Peyer's patch (tissue), 4 donors: Measurements from ENCODE around the gene GJC1. TPM values are rescaled to one million over a fixed set of nuclear protein-coding genes. Genes with fewer than 3 reads are reported as not detected.

Experiments used
- DNase-seq, 3 donors: peaks; one replicate each; pipeline ENCODE4 v3.0.0-alpha.2; 2017 to 2019
- H3K27ac ChIP-seq, 4 donors: fragments of 200-600 bp; sonication (generic); one replicate each; pipeline ENCODE4 v1.5.1; 2016 to 2019
- H3K27me3 ChIP-seq, 2 donors: fragments of 200-600 bp; sonication (generic); one replicate each; pipeline ENCODE4 v1.5.1; 2019
- H3K36me3 ChIP-seq, 3 donors: fragments of 200-600 bp; sonication (generic); one replicate each; pipeline ENCODE4 v1.5.1; 2016 to 2019
- H3K4me1 ChIP-seq, 4 donors: fragments of 200-600 bp; sonication (generic); one replicate each; pipeline ENCODE4 v1.5.1; 2016 to 2019
- H3K4me3 ChIP-seq, 4 donors: fragments of 200-600 bp; sonication (generic); 1 replicate in 3 of 4; 2 replicates in 1 of 4; pipeline ENCODE4 v1.5.1; 2016 to 2019; ENCODE audit warnings: mild to moderate bottlenecking in 1 of 4
- H3K9me3 ChIP-seq, 4 donors: fragments of 200-600 bp; sonication (generic); one replicate each; pipeline ENCODE4 v1.5.1; 2016 to 2019; ENCODE audit warnings: mild to moderate bottlenecking in 1 of 4
- POLR2A ChIP-seq, 2 donors: fragments of 450-650 bp; IDR thresholded peaks; one replicate each; pipeline ENCODE4 v1.5.1; 2017; ENCODE audit warnings: antibody characterized with exemption in 2 of 2, mild to moderate bottlenecking in 2 of 2, moderate library complexity in 2 of 2
- total RNA-seq, 4 donors: library from RNA; depleted of rRNA; stranded (reverse); fragments of >200 nt; gene quantifications; one replicate each; pipeline ENCODE4 v1.1.0, GENCODE V29; 2016
- TF ChIP-seq, protein P1 (sequence below), 6 experiments: fragments of 450-650 bp in 4 of 6; fragments of 200-600 bp in 2 of 6; sonication (generic) in 1 of 6; IDR thresholded peaks; one replicate each; pipeline ENCODE4 v1.5.1; 2017 to 2019; ENCODE audit warnings: antibody characterized with exemption in 6 of 6, mild to moderate bottlenecking in 3 of 6, moderate library complexity in 1 of 6

GJC1 gene
- total RNA-seq, 4 donors from 2014 or later, result 1.4 to 7.4 (median 2.5) TPM

DNA sequence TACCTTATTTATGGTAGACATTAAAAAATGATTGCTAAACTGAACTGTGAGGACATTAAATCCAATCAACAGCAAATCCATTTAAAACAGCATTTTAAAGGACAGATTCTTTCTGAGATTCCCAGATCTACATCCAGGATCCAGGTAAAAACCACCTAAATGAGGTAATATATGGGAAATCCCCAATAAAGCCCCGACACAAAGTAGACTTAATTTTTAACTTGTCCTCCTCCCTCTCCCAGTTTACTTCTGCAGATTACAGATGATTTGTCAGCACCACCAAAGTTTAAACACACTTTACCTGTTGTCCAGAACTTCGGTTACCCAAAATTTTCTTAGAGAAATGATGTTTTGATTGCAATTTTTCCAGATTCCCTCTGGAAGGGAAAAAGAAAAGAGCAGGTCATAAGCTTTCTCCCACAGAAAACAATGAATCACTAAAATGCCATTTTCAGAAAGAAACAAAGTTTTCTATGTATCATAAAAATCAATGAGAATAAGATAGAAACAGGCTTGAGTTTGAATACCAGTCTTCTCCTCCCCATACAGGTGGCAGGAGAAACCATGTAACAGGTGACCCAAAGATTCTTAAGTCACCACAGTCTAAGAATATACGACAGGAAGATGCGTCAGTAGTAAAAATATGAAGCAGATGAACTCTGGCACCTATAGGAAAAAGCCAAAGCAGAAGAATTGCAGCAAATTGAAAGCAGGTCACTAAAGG, 22.8 kb downstream of the GJC1 start:
- H3K36me3 ChIP-seq, result no peaks in the 10 kb centered on the region
- no peak for DNase-seq
- no peak overlapping the region for H3K27ac ChIP-seq
- TF ChIP-seq, protein P1, sequence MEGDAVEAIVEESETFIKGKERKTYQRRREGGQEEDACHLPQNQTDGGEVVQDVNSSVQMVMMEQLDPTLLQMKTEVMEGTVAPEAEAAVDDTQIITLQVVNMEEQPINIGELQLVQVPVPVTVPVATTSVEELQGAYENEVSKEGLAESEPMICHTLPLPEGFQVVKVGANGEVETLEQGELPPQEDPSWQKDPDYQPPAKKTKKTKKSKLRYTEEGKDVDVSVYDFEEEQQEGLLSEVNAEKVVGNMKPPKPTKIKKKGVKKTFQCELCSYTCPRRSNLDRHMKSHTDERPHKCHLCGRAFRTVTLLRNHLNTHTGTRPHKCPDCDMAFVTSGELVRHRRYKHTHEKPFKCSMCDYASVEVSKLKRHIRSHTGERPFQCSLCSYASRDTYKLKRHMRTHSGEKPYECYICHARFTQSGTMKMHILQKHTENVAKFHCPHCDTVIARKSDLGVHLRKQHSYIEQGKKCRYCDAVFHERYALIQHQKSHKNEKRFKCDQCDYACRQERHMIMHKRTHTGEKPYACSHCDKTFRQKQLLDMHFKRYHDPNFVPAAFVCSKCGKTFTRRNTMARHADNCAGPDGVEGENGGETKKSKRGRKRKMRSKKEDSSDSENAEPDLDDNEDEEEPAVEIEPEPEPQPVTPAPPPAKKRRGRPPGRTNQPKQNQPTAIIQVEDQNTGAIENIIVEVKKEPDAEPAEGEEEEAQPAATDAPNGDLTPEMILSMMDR (IDR thresholded peaks at IDR 0.05), result no peak
- no peak for TF ChIP-seq POLR2A (IDR thresholded peaks at IDR 0.05)
- no peaks in the 10 kb centered on the region for H3K9me3 ChIP-seq
- no peaks in the 10 kb centered on the region for H3K4me1 ChIP-seq
- no peaks in the 10 kb centered on the region for H3K27me3 ChIP-seq
- H3K4me3 ChIP-seq, result no peak overlapping the region

DNA sequence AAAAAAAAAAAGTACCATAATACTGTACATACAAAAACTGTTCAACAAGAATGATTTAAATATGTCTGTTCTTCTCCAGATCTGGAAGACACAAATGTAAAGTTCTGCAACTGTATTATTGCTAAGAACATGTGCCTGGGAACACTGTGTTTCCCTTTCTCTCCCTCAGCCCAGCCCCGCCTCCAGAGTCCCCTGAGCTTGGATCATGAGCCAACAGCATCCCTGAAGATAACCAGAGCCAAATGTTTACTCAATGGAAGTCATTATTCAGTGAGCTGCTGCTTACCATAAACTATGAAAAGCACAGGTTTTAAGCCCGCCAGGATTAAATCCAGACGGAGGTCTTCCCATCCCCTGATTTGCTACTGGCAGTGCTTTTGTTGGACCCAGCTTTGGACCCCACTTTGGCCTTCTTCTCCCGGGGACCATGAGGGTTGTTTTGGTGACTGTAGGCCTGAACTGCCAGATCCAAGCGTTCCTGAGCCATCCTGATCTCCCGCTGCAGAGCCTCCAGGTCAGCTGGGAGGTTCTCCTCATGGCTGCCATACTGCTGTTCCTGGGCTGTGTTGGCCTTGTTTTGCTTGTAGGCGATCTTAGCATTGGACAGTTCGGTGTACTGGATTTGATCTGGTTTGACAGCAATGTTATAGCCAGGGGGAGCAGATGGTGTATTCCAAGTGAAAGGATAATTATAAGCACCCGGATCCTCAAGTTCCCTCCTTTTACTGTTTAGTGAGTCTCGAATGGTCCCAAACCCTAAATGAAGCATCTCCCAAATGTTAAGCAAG, 25.6 kb downstream of the GJC1 start:
- Histone ChIP-seq H3K9me3 (no peaks in the 10 kb centered on the region), H3K36me3 (no peaks in the 10 kb centered on the region), H3K27ac (peak overlapping the region in 1 of 4 donors; percentile 67), H3K4me1 (no peaks in the 10 kb centered on the region), H3K27me3 (no peaks in the 10 kb centered on the region), H3K4me3 (no peak overlapping the region)
- TF ChIP-seq POLR2A (IDR thresholded peaks at IDR 0.05), result no peak
- TF ChIP-seq, protein P1 (IDR thresholded peaks at IDR 0.05), result no peak
- no peak for DNase-seq

DNA sequence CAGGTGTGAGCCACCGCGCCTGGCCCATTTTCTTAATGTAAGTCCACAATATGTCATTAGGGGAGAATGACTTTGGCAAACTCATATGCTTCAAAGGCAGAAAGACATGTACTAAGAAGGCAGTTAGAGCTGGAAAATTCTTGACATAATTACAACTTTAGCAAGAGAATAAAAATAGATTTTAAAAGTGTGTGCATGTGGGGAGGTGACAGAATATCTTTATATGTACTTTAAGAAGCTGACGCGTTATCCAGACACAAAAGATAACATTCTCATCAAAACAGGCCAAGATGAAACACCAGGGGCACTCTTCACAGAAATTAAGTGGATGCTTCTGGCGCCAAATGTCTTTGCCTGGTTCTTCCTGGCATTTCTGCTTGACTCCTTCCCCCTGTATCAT, 28.2 kb downstream of the GJC1 start:
- Histone ChIP-seq H3K27ac (peak overlapping the region in 1 of 4 donors; percentile 55), H3K9me3 (no peaks in the 10 kb centered on the region), H3K36me3 (no peaks in the 10 kb centered on the region), H3K4me3 (no peak overlapping the region), H3K4me1 (peaks cover 0 to 5% (median 0%) of the 10 kb centered on the region in 4 donors), H3K27me3 (no peaks in the 10 kb centered on the region)
- no peak for DNase-seq
- TF ChIP-seq POLR2A (IDR thresholded peaks at IDR 0.05), result no peak
- TF ChIP-seq, protein P1 (IDR thresholded peaks at IDR 0.05), result no peak

GRCh38 chr17:44798356-44798755, 31.7 kb downstream of the GJC1 start:
- Histone ChIP-seq H3K4me1 (peaks cover 0 to 13% (median 0%) of the 10 kb centered on the region in 4 donors), H3K9me3 (no peaks in the 10 kb centered on the region), H3K4me3 (no peak overlapping the region), H3K36me3 (no peaks in the 10 kb centered on the region), H3K27me3 (no peaks in the 10 kb centered on the region), H3K27ac (peak overlapping the region in 1 of 4 donors; percentile 72)
- TF ChIP-seq, protein P1 (IDR thresholded peaks at IDR 0.05), result no peak
- no peak for TF ChIP-seq POLR2A (IDR thresholded peaks at IDR 0.05)
- DNase-seq, result no peak

DNA sequence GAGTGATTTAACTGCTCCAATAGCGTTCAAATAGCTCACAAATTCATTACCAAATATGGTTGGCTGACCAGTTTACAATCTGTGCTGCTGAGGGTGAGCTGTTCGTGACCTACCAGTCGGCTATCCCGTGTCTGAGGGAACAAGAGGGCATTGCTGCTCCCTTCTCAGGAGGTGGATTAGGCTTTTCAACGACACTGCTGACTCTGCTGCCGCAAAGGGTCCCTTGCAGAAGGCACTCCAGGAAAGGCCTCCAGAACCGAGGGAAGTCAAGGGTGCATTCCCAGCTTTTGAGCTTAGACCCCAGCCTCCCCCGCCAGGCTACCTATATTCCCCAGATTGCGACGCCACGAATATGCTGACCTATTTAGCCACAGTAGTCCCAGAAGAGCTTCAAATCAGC, 32.3 kb downstream of the GJC1 start:
- no peaks in the 10 kb centered on the region for H3K36me3 ChIP-seq
- no peaks in the 10 kb centered on the region for H3K9me3 ChIP-seq
- peak overlapping the region in 2 of 4 donors; percentile 18 to 72 for H3K27ac ChIP-seq
- peaks cover 0 to 13% (median 0%) of the 10 kb centered on the region in 4 donors for H3K4me1 ChIP-seq
- no peak overlapping the region for H3K4me3 ChIP-seq
- H3K27me3 ChIP-seq, result no peaks in the 10 kb centered on the region
- TF ChIP-seq, protein P1 (IDR thresholded peaks at IDR 0.05), result no peak
- TF ChIP-seq POLR2A (IDR thresholded peaks at IDR 0.05), result no peak
- DNase-seq, result no peak
